Esophagus squamous epithelium (tissue), 5 donors: ENCODE results near the gene PHEX. TPM values are rescaled to one million over a fixed set of nuclear protein-coding genes. Genes with fewer than 3 reads are reported as not detected.

Experiments used
- DNase-seq: peaks from one replicate; lab custom pipeline; 2025; lab: John Stamatoyannopoulos, UW
- H3K27ac ChIP-seq, 4 donors: fragments of 200-600 bp; sonication (generic); one replicate each; pipeline ENCODE4 v1.5.1; 2016 to 2019; ENCODE audit warnings: mild to moderate bottlenecking in 1 of 4
- H3K27me3 ChIP-seq, 4 donors: fragments of 200-600 bp; sonication (generic); 1 replicate in 3 of 4; 2 replicates in 1 of 4; pipeline versions ENCODE4 v1.5.1 to v1.6.0; 2017 to 2021; ENCODE audit warnings: antibody characterized with exemption in 1 of 4
- H3K36me3 ChIP-seq, 3 donors: fragments of 200-600 bp; sonication (generic); one replicate each; pipeline ENCODE4 v1.5.1; 2016 to 2019
- H3K4me1 ChIP-seq, 3 donors: fragments of 200-600 bp; sonication (generic); one replicate each; pipeline ENCODE4 v1.5.1; 2017 to 2019
- H3K4me3 ChIP-seq, 4 donors: fragments of 200-600 bp; sonication (generic); 1 replicate in 3 of 4; 2 replicates in 1 of 4; pipeline ENCODE4 v1.5.1; 2016 to 2019; ENCODE audit warnings: mild to moderate bottlenecking in 2 of 4, moderate library complexity in 1 of 4
- H3K9me3 ChIP-seq, 3 donors: fragments of 200-600 bp; sonication (generic); one replicate each; pipeline ENCODE4 v1.5.1; 2016 to 2019
- POLR2A ChIP-seq, 4 donors: fragments of 450-650 bp; IDR thresholded peaks; one replicate each; pipeline ENCODE4 v1.6.1; 2017; ENCODE audit warnings: antibody characterized with exemption in 4 of 4, mild to moderate bottlenecking in 4 of 4, moderate library complexity in 3 of 4
- WGBS, 2 donors: methylation state at CpG; one replicate each; pipeline ENCODE4 v1.1.5; 2018; 5-methylcytosine and 5-hydroxymethylcytosine counted together
- intact Hi-C: fragments of 100-400 bp; cut with DNase I; formaldehyde crosslinking; loops from one replicate; pipeline ENCODE4 v1.15.0; 2022
- total RNA-seq, 4 donors: library from RNA; depleted of rRNA; stranded (reverse); fragments of >200 nt; gene quantifications; one replicate each; pipeline ENCODE4 v1.1.0, GENCODE V29; 2016
- TF ChIP-seq, protein P1 (sequence below), 6 experiments: fragments of 450-650 bp in 4 of 6; fragments of 200-600 bp in 2 of 6; sonication (generic) in 2 of 6; IDR thresholded peaks; one replicate each; pipeline ENCODE4 v1.5.1; 2016 to 2019; ENCODE audit warnings: antibody characterized with exemption in 6 of 6, mild to moderate bottlenecking in 4 of 6, moderate library complexity in 4 of 6
- donor health status: DM: yes; HTN: yes; CAD: no.

PHEX gene
- total RNA-seq, 4 donors from 2014 or later, result 0.04 to 0.73 (median 0.31) TPM

DNA sequence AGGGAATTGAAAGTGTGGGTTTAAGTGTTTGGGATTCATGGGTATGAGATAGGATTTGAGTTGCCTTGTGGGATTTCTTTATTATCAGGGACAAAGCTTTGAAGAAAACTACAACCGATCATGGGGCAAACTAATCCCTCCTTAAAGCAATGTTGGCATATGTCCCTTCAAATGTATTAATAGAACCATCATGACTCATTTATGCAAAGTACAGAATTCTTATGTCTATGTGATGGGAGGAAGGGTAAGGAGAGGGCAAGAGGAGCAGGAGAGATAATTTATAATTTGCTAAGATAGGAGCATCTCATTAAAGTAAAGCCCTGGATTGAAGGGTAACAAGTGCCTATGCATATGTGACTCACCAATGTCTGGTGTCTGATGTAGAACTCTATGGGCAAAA lies 94.2 kb downstream of the PHEX start:
- Histone ChIP-seq H3K36me3 (no peaks in the 10 kb centered on the region), H3K4me3 (no peak overlapping the region), H3K27me3 (no peaks in the 10 kb centered on the region), H3K9me3 (no peaks in the 10 kb centered on the region), H3K4me1 (peaks cover 0 to 28% (median 0%) of the 10 kb centered on the region in 3 donors), H3K27ac (no peak overlapping the region)
- 0 to 50% methylated on average over 1 of the region's 1 CpG for WGBS, 2 donors
- TF ChIP-seq, protein P1, sequence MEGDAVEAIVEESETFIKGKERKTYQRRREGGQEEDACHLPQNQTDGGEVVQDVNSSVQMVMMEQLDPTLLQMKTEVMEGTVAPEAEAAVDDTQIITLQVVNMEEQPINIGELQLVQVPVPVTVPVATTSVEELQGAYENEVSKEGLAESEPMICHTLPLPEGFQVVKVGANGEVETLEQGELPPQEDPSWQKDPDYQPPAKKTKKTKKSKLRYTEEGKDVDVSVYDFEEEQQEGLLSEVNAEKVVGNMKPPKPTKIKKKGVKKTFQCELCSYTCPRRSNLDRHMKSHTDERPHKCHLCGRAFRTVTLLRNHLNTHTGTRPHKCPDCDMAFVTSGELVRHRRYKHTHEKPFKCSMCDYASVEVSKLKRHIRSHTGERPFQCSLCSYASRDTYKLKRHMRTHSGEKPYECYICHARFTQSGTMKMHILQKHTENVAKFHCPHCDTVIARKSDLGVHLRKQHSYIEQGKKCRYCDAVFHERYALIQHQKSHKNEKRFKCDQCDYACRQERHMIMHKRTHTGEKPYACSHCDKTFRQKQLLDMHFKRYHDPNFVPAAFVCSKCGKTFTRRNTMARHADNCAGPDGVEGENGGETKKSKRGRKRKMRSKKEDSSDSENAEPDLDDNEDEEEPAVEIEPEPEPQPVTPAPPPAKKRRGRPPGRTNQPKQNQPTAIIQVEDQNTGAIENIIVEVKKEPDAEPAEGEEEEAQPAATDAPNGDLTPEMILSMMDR (IDR thresholded peaks at IDR 0.05), result no peak
- no peak for TF ChIP-seq POLR2A (IDR thresholded peaks at IDR 0.05)
- no peak for DNase-seq
- intact Hi-C loops, result no loop called here

DNA sequence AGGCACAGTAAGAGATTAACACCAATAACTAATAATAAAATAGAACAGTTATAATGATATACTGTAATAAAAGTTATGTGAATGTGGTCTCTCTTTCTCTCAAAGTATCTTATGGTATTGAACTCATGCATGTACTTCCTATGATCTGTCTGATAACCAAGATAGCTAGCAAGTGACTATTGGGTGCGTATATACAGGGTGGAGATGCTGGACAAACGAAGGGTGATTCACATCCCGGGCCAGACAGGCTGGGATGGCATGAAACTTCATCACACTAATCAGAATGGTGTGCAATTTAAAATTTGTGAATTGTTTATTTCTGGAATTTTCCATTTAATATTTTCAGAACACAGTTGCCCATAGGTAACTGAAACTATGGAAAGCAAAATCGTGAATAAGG lies 96.8 kb downstream of the PHEX start:
- H3K27me3 ChIP-seq, result no peaks in the 10 kb centered on the region
- WGBS, 2 donors, result 65 to 84% methylated on average over 4 of the region's 4 CpGs
- no peaks in the 10 kb centered on the region for H3K9me3 ChIP-seq
- TF ChIP-seq, protein P1 (IDR thresholded peaks at IDR 0.05), result no peak
- TF ChIP-seq POLR2A (IDR thresholded peaks at IDR 0.05), result no peak
- H3K36me3 ChIP-seq, result no peaks in the 10 kb centered on the region
- intact Hi-C loops, result no loop called here
- DNase-seq, result no peak
- peaks cover 0 to 16% (median 0%) of the 10 kb centered on the region in 3 donors for H3K4me1 ChIP-seq
- H3K27ac ChIP-seq, result no peak overlapping the region
- H3K4me3 ChIP-seq, result no peak overlapping the region

DNA sequence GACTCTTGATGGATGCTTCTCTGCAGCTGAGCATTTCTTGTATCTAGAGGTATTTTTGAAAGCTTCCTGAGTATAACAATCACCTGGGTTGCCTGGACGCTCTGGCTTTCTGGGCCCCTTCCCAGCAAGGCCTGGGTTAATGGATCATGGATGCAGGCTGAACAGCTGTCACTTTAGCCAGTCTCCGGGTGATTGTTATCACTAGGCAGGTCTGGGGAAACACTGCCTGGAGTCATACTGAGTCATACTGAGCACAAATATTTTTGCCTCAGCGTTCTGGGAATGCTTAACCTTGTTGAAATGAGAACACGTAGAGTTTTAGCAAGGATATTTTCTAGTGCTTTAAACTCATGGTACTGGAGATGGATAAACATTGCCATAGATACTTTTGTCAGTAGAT lies 102.6 kb downstream of the PHEX start:
- intact Hi-C loops, result loop anchor here (10.0 kb wide), 1 partner anchor 150 kb away; no protein-coding TSS in a partner anchor
- H3K4me3 ChIP-seq, result no peak overlapping the region
- WGBS, 2 donors, result 40 to 42% methylated on average over 1 to 4 of the region's 4 CpGs
- peaks cover 0 to 30% (median 7%) of the 10 kb centered on the region in 3 donors for H3K4me1 ChIP-seq
- peak overlapping the region in 3 of 4 donors; percentile 37 to 62 (median 49) for H3K27ac ChIP-seq
- H3K9me3 ChIP-seq, result no peaks in the 10 kb centered on the region
- TF ChIP-seq, protein P1 (IDR thresholded peaks at IDR 0.05), result no peak
- no peak for DNase-seq
- no peaks in the 10 kb centered on the region for H3K36me3 ChIP-seq
- no peaks in the 10 kb centered on the region for H3K27me3 ChIP-seq

DNA sequence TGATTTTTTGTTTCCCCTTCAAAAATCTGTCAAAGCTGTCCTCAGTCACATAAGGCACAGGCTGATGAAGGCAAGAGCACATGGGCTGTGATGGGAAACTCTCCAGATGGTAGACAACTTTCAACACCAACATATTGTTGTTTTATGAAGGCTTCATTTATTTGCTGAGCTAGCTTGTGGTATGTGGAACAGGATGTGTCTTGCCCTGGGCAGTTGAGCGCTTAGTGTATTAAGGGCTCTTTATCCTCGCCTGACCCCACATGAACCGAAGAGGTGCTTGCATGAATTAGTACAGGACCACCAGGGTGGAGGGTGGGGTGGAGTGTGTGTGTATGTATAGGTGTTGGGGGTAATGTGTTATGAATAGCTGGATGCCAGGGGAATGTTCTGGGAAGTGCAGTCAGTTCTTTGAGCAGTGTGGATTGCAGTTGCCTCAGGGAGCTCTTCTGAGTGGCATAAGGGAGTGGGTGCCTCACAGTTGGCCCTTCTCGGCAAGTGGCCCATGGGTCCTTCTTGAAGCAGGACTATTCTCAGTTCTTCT lies 103.1 kb downstream of the PHEX start:
- H3K27ac ChIP-seq, result peak overlapping the region; percentile 37 to 62 (median 45)
- peaks cover 0 to 30% (median 7%) of the 10 kb centered on the region in 3 donors for H3K4me1 ChIP-seq
- no peaks in the 10 kb centered on the region for H3K9me3 ChIP-seq
- intact Hi-C loops, result loop anchor here (10.0 kb wide), 1 partner anchor 150 kb away; no protein-coding TSS in a partner anchor
- no peak overlapping the region for H3K4me3 ChIP-seq
- no peaks in the 10 kb centered on the region for H3K27me3 ChIP-seq
- WGBS, 2 donors, result 30 to 38% methylated on average over 1 to 4 of the region's 4 CpGs
- no peak for TF ChIP-seq POLR2A (IDR thresholded peaks at IDR 0.05)
- TF ChIP-seq, protein P1 (IDR thresholded peaks at IDR 0.05), result no peak
- no peaks in the 10 kb centered on the region for H3K36me3 ChIP-seq
- no peak for DNase-seq

DNA sequence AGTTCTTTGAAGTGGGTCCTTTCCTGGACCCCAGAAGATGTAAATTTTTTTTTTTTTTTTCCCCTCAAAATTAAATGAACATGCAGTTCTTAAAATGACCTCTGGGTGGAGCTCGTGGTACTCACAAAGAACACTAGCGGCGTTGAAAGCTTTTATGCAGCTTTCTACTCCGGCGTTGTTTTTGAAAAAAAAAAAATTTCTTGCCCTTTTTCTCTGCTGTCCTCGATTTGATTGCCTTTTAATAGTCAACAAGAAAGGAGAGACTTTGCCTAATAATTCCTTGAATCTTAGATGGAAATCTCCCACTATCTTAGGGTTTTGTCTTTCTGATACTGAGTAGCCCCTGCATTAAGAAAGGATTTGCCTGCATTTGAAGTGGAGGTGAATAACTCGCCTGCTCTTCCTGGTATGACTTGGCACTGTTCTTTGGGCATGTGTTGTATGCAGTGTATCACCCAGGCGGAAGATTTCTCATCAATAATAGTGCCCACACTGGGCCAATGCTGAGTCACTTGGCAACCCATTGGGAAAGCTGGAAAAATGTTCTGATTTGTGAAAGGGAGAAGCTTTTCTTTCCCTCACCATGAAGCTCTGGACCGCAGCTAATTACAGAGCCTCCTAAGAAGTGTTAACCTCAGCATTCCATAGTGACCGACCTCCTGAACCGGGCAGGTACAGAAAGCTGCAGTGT lies 104.0 kb downstream of the PHEX start:
- intact Hi-C loops, result loop anchor here (10.0 kb wide), 1 partner anchor 151 kb away; no protein-coding TSS in a partner anchor
- Histone ChIP-seq H3K27me3 (no peaks in the 10 kb centered on the region), H3K4me1 (peaks cover 0 to 30% (median 7%) of the 10 kb centered on the region in 3 donors), H3K36me3 (no peaks in the 10 kb centered on the region), H3K27ac (peak overlapping the region; percentile 35 to 62 (median 45)), H3K9me3 (no peaks in the 10 kb centered on the region), H3K4me3 (peak overlapping the region in 1 of 4 donors; percentile 15)
- TF ChIP-seq POLR2A (IDR thresholded peaks at IDR 0.05), result no peak
- TF ChIP-seq, protein P1 (IDR thresholded peaks at IDR 0.05), result peak; percentile 47 to 83 (median 59)
- WGBS, 2 donors, result 4 to 15% methylated on average over 9 to 10 of the region's 11 CpGs
- DNase-seq, result no peak
